AG10803 (cell line): Measurements from ENCODE around the gene FHIT.

Experiments used
- DNase-seq: peaks from one replicate; pipeline ENCODE4 v3.0.0; 2010; ENCODE audit warnings: low read depth
- H3K4me3 ChIP-seq: 2 replicates; pipeline ENCODE4 v1.5.1; 2011; ENCODE audit warnings: mild to moderate bottlenecking, low read length, control low read depth
- CTCF ChIP-seq: conservative IDR thresholded peaks from 2 replicates; pipeline ENCODE4 v1.5.1; 2011; ENCODE audit warnings: mild to moderate bottlenecking, low read length, control low read depth, inconsistent platforms

Gene FHIT

GRCh38 chr3:59813148-59813538, 1438.1 kb downstream of the FHIT start:
- no peak overlapping the region for H3K4me3 ChIP-seq
- no peak for TF ChIP-seq CTCF
- no peak for DNase-seq

- H3K4me3 ChIP-seq = no peak overlapping the region
- TF ChIP-seq CTCF = no peak
- DNase-seq = peak; percentile 25
Measured at GRCh38 chr3:59812237-59813147, 1438.8 kb downstream of the FHIT start.

GRCh38 chr3:59811160-59811559, 1440.1 kb downstream of the FHIT start:
- DNase-seq = no peak
- no peak overlapping the region for H3K4me3 ChIP-seq
- no peak for TF ChIP-seq CTCF

GRCh38 chr3:59810606-59811005, 1440.6 kb downstream of the FHIT start:
- no peak for TF ChIP-seq CTCF
- DNase-seq = no peak
- H3K4me3 ChIP-seq = no peak overlapping the region

GRCh38 chr3:59809710-59810444, 1441.4 kb downstream of the FHIT start:
- peak; percentile 50 for TF ChIP-seq CTCF

GRCh38 chr3:59809016-59809415, 1442.2 kb downstream of the FHIT start:
- no peak for TF ChIP-seq CTCF
- H3K4me3 ChIP-seq = no peak overlapping the region
- peak; percentile 67 for DNase-seq

More at GRCh38 chr3:59809710-59810444, 1441.4 kb downstream of the FHIT start:
- DNase-seq = peak; percentile 39
- H3K4me3 ChIP-seq = no peak overlapping the region
